Measurements from ENCODE around the gene WSCD2. TPM values are rescaled to one million over a fixed set of nuclear protein-coding genes. Genes with fewer than 3 reads are reported as not detected.

Gene WSCD2
- total RNA-seq, 1 donor from 2014 or later: 0.97 TPM

DNA sequence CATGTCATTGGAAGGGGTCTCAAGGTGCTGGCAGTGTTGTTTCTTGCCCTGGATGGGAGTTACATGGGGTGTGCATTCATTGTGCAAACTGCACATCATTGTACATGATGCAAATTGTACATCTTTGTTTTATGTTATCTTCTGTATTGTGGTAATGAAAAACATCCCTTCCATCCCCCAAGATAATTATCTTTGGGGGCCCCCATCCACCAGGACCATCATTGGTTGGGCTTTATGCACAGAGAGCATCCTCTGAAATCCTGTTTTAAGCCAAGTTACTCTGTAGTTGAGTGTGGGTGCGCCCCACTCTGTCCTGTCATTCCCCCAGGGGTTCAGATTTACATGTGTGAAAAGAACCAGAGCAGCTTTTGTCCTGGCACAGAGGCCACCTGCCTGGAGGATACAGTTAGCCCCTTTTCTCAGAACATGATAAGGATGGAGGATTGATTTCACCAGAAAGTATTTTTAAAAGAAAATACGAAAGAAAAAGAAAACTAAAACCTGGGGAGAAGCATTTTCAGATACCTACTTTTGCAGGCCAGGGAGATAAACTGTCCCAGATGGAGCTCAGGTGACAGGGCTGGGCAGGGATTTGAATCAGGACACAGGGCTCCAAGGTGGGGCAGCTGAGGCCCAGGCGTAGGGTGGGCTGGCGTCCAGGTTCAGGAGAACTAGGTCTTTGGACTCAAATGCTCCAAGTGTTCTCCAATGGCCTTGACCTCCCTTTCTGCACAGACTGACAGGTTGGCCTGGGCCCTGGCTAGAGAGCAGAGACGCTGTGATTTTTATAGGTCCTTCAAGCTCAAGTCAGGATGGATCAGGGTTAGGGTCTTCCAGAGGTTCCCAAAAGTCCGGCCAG, 17.2 kb downstream of the WSCD2 start:
- DNase-seq: no peak
- ATAC-seq (ENCODE audit: poor library complexity): peak; percentile 25
- intact Hi-C loops (cut with DNase I): no loop called here

- ATAC-seq (ENCODE audit: poor library complexity): peak; percentile 89
- DNase-seq: no peak
- intact Hi-C loops (cut with DNase I): no loop called here
Measured at GRCh38 chr12:108147279-108147678, 18.2 kb downstream of the WSCD2 start.

DNA sequence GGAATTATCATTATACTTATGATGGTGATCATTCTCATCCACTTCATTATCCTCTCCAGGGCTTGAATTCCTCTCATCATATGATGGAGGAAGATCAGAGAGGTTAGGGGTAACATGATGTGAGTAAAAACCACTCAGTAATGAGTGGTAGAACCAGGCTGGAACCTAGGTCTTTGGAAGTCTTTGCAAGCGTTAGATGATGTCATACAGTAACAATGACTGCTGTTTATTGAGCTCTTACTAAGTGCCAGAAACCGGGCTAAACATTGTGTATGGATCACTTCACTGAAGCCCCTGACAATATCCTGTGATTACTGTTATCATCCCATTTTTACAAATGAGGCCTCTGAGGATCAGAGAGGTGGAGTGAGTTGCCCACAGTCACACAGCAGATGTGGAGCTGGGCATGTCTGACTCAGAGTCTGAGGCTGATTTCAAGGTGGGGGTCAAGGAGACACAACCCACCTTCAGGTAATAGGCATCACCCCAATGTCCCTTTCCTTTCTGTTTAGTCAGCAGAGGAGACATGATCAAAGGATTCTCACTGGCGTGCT, 19.5 kb downstream of the WSCD2 start:
- no peak for DNase-seq
- intact Hi-C loops (cut with DNase I): no loop called here
- no peak for ATAC-seq (ENCODE audit: poor library complexity)

DNA sequence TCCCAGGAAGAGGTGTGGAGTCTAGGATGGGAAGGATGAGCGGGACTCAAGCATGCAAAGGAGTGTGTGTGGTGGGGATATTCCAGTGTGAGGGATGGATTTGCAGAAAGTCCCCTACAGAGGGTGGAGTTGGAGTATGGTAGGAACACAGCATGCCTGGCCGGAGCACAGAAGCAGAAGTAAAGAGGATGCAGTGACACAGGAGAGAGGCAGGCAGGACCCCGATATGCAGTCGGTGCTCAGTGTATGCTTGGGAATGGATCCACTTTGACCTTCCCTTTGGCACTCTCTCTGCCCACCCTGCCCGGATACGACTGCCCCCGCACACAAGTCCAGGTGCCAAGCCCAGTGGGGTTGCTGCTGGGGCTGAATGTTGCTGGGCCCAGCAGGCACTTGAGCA, 21.3 kb downstream of the WSCD2 start:
- ATAC-seq (ENCODE audit: poor library complexity): no peak
- no peak for DNase-seq
- intact Hi-C loops (cut with DNase I): no loop called here

- no peak for DNase-seq
- intact Hi-C loops (cut with DNase I): no loop called here
- ATAC-seq (ENCODE audit: poor library complexity): no peak
Measured at GRCh38 chr12:108151533-108152169, 22.6 kb downstream of the WSCD2 start.

- intact Hi-C loops (cut with DNase I): no loop called here
- no peak for DNase-seq
Measured at GRCh38 chr12:108152170-108152538, 23.1 kb downstream of the WSCD2 start.

DNA sequence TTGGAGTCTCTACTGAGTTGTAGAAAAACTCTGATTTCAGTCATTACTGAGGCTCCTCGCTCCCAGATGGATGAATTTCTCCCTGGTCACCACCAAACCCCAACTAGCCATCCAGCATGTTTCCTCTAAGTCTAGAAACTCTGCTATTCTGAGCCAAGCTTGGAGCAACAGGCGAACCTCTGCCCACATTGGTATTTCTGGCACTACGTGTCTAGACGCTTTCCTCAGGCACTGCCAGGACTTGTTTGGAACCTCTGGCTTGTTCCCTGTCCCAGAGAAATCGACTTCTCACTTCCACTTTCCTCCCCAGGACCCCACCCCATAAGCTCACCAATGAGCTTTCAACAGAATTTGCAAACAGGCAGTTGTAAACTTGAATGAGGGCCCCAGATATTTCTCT, 27.6 kb downstream of the WSCD2 start:
- ATAC-seq (ENCODE audit: poor library complexity) (peak; percentile 89), DNase-seq (no peak)
- intact Hi-C loops (cut with DNase I): no loop called here

More at GRCh38 chr12:108152170-108152538, 23.1 kb downstream of the WSCD2 start:
- no peak for ATAC-seq (ENCODE audit: poor library complexity)

DNA sequence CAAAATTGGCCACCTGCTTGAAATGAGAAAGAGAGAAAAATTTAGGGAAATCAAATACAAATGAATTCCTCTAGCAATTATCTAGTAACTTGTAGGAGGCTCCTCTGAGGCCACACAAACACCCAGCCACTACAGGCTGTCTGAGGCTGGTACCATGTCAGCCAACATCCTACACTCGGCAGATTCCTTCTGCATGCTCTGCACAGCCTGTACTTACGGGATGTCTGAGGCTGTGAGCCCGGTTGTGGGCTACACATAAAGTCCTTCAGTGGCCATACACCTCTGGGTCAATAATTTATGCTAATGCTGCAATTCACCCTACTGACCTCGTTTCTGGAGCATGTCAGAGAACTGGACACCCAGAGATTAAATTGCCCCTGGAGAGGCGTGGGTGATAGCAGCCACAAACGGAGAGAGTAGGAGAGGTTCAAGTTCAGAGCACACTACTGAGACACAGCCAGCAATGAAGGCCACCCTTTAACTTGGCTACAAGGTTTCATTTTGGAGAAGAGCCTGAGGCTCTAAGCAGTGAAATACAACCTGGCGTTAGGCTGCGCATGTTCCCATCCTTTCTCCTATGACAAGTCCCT, 28.9 kb downstream of the WSCD2 start:
- no peak for DNase-seq
- intact Hi-C loops (cut with DNase I): no loop called here
- ATAC-seq (ENCODE audit: poor library complexity): peak; percentile 73

DNA sequence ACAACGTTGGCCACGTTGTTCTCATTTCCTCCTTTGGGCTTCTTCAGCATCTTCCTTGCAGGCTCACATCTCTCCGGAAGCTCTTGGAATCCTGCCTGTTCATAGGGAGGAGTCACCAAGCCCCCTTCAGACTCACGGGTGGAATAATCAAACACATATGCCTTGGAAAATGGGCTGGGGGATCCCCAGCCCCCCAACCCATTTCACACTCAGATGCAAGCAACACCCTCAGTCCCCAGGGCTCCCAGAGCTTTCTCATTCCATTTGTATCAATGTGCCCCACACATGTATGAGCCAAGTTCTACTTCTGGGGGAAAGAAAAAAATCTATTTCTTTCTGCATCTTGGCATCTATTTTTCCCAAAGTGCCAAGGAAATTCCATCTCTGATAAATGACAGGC, 33.1 kb downstream of the WSCD2 start:
- DNase-seq (no peak), ATAC-seq (ENCODE audit: poor library complexity) (no peak)
- intact Hi-C loops (cut with DNase I): no loop called here

GRCh38 chr12:108166505-108166904, 37.4 kb downstream of the WSCD2 start:
- intact Hi-C loops (cut with DNase I): no loop called here
- DNase-seq (no peak), ATAC-seq (ENCODE audit: poor library complexity) (no peak)

GRCh38 chr12:108167974-108168373, 38.9 kb downstream of the WSCD2 start:
- DNase-seq (no peak), ATAC-seq (ENCODE audit: poor library complexity) (no peak)
- intact Hi-C loops (cut with DNase I): no loop called here

GRCh38 chr12:108169708-108170107, 40.6 kb downstream of the WSCD2 start:
- DNase-seq: no peak
- intact Hi-C loops (cut with DNase I): no loop called here
- no peak for ATAC-seq (ENCODE audit: poor library complexity)

DNA sequence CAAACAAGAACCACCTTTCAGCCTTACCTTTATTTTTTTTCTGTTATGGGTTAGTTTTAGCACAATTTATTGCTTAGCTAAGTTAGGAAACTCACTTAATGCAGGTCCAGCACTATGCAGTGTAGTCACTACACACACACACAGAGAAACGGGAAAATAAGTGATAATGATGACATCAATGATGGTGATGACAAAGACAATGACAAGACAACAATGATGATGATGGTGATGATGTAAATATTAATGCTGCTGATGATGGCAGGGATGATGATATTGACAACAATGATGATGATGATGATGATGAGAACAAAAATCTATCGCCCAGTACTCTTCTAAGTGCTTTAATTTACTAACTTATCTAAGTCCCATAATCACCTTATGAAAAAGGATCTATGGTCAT, 41.1 kb downstream of the WSCD2 start:
- intact Hi-C loops (cut with DNase I): no loop called here
- ATAC-seq (ENCODE audit: poor library complexity) (no peak), DNase-seq (no peak)

DNA sequence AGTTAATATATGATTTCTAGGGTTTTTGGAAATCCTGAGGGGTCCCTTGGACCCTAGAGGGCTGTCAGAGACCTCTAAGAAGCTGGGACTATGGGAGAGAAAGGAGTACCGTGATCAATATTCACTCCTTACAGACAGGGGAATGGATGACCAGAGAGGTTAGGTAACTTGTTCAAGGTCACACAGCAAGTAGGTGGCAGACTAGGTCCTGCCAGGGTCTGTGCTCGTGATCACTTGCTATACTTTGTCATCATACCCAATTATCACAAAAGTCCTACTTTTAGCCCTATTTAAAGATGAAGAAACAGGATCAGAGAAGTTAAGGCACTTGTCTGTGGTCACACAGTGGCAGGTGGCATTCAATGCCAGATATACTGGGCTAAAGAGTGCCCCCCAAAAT, 42.9 kb downstream of the WSCD2 start:
- intact Hi-C loops (cut with DNase I): no loop called here
- DNase-seq (no peak), ATAC-seq (ENCODE audit: poor library complexity) (no peak)

DNA sequence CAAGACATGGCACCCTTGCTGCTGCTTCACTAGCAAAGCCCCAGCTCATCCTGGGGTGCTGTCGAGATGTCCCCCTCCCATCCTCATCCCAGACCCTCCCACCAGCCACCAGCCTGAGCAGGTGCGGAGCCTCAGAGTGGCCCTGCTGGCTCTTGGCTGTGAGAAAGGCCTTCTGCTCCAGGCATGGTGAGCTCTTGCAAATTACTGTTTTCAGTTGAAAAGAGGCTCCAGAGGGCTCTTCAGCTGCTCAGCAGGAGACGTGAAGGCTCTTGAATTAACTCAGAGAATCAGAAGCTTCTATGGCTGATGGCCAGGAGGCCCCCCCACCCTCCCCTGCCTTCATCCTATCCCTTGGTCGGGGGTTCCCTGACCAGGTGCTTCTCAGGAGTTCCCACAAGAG, 44.1 kb downstream of the WSCD2 start:
- DNase-seq (no peak), ATAC-seq (ENCODE audit: poor library complexity) (no peak)
- intact Hi-C loops (cut with DNase I): no loop called here

- DNase-seq (no peak), ATAC-seq (ENCODE audit: poor library complexity) (no peak)
- intact Hi-C loops (cut with DNase I): no loop called here
Measured at GRCh38 chr12:108173892-108174291, 44.8 kb downstream of the WSCD2 start.

DNA sequence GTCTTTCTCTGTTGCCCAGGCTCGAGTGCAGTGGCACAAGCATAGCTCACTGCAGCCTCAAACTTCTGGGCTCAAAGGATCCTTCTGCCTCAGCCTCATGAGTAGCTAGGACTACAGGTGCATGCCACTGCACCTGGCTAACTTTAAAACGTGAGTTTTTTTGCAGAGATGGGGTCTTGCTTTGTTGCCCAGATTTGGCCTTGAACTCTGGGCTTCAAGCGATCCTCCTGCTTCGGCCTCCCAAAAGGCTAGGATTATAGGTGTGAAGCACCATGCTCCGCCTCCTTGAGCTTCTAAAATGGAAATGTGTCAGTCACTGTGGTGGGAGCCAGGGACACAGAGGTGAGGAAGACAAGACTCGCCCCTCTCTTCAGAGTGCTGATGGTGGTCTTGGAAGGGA, 45.6 kb downstream of the WSCD2 start:
- DNase-seq (no peak), ATAC-seq (ENCODE audit: poor library complexity) (no peak)
- intact Hi-C loops (cut with DNase I): no loop called here

DNA sequence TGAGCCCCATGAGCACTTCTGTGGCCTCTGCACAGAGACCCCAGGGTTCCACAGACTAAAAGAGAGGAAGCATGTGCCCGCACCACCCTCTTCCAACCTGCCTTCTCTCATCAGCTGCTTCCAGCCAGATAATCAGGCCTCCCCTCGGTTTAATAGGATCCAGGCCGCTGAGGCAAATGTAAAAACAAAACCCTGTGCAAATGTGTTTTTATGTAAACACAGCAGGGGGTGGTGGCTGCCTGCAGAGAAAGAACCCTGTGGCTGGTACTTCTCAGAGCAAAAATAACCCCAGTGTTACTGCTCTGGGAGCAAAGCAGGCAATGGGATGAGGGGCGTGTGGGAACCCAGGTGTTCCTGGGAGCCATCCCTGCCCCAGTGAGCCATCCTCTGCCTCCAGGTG, 46.2 kb downstream of the WSCD2 start:
- DNase-seq: no peak
- no peak for ATAC-seq (ENCODE audit: poor library complexity)
- intact Hi-C loops (cut with DNase I): no loop called here

DNA sequence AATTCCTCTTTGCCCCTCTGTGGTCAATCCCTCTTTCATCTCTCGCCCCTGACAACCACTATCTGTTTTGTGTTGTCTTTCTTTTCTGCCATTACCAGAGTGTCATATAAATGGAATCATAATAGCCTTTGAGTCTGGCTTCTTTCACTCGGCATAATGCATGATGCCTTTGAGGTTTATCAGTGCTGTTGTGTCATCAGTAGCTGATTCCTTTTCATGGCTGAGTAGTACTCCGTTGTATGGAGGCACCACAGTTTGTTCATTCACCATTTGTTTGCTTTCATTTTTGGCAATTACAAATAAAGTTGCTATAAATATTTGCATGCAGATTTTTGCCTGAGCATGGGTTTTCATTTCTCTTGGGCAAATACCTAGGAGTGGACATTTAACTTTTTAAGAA, 47.2 kb downstream of the WSCD2 start:
- DNase-seq: no peak
- intact Hi-C loops (cut with DNase I): no loop called here
- ATAC-seq (ENCODE audit: poor library complexity): no peak

- ATAC-seq (ENCODE audit: poor library complexity) (no peak), DNase-seq (no peak)
- intact Hi-C loops (cut with DNase I): no loop called here
Measured at GRCh38 chr12:108177131-108177530, 48.0 kb downstream of the WSCD2 start.

All from Right ventricle myocardium superior (tissue), 1 donor.